Measurements from ENCODE around the gene JKAMP. TPM values are rescaled to one million over a fixed set of nuclear protein-coding genes. Genes with fewer than 3 reads are reported as not detected.

The JKAMP gene
- total RNA-seq, 4 donors from 2014 or later, result 24.8 to 70.4 (median 59.8) TPM

DNA sequence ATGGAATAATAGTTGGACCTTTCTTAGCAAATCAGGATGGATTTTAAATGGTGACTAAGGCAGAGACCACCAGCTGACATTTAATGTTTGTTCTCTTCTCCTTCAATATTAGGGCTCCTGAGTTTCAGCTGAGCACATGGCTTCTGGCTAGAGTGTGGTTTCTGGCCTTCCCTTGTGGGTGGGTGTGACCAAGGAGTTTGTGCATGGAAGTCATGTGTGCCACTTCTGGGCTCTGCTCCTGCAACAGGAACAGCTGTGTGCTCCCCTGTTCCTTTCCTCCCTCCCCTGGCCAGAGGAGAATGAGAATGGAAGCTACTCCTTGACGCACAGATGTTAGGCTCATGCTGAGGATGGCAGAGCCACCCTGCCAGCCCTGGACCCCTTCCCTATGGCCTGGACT is 48.1 kb downstream of the JKAMP start:
- TF ChIP-seq CTCF (IDR thresholded peaks at IDR 0.05), result no peak
- no peak for TF ChIP-seq POLR2A (IDR thresholded peaks at IDR 0.05)

DNA sequence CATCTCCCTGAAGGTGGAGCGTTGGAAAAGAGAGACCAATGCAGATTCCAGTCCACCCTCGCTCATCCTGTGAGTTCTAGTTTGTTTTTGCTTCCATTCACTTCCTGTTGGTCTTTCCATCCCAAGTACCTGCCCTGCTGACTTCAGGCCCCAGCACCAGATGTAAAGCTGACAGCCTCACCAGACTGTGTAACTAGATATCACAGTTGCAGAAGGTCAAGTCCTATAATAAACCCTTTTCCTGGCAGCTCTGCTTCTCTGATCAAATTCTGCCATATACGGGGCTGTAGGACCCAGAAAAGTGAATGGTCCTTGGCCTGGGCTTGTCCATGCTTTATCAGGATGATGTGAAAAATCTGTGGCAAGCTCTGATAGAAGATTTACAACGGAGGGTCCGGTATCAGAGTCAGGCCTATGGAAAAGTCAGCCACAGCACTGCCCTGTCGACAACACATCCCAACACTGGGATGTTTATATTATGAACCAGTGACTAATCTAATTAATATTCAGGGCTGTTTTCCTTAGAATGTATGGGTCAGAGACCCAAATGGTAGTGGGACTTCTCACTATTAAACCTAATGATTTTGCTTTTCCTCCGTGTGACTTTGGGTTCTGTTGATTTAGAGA is 50.2 kb downstream of the JKAMP start:
- H3K9me3 ChIP-seq, result no peaks in the 10 kb centered on the region
- no peak for TF ChIP-seq CTCF (IDR thresholded peaks at IDR 0.05)
- no peaks in the 10 kb centered on the region for H3K27me3 ChIP-seq
- no peak for DNase-seq
- H3K4me1 ChIP-seq, result no peaks in the 10 kb centered on the region
- H3K27ac ChIP-seq, result no peak overlapping the region
- no peak overlapping the region for H3K4me3 ChIP-seq
- H3K36me3 ChIP-seq, result no peaks in the 10 kb centered on the region

More for the DNA sequence above, 48.1 kb downstream of the JKAMP start:
- Histone ChIP-seq H3K9me3 (no peaks in the 10 kb centered on the region), H3K27me3 (no peaks in the 10 kb centered on the region), H3K4me3 (no peak overlapping the region), H3K36me3 (no peaks in the 10 kb centered on the region), H3K27ac (no peak overlapping the region), H3K4me1 (no peaks in the 10 kb centered on the region)
- DNase-seq, result no peak

GRCh38 chr14:59537476-59537875 is 53.2 kb downstream of the JKAMP start:
- H3K36me3 ChIP-seq, result no peaks in the 10 kb centered on the region
- no peaks in the 10 kb centered on the region for H3K9me3 ChIP-seq
- H3K4me3 ChIP-seq, result no peak overlapping the region
- no peaks in the 10 kb centered on the region for H3K4me1 ChIP-seq
- TF ChIP-seq POLR2A (IDR thresholded peaks at IDR 0.05), result no peak
- no peak for TF ChIP-seq CTCF (IDR thresholded peaks at IDR 0.05)
- no peak overlapping the region for H3K27ac ChIP-seq
- no peaks in the 10 kb centered on the region for H3K27me3 ChIP-seq
- DNase-seq, result no peak

- Histone ChIP-seq H3K9me3 (no peaks in the 10 kb centered on the region), H3K4me1 (no peaks in the 10 kb centered on the region), H3K27ac (no peak overlapping the region), H3K4me3 (no peak overlapping the region), H3K27me3 (no peaks in the 10 kb centered on the region), H3K36me3 (no peaks in the 10 kb centered on the region)
- no peak for DNase-seq
- no peak for TF ChIP-seq CTCF (IDR thresholded peaks at IDR 0.05)
- TF ChIP-seq POLR2A (IDR thresholded peaks at IDR 0.05), result no peak
These were observed 54.6 kb downstream of the JKAMP start for GRCh38 chr14:59538936-59539335.

GRCh38 chr14:59540852-59541251 is 56.5 kb downstream of the JKAMP start:
- H3K27me3 ChIP-seq, result no peaks in the 10 kb centered on the region
- TF ChIP-seq POLR2A (IDR thresholded peaks at IDR 0.05) (no peak), CTCF (IDR thresholded peaks at IDR 0.05) (no peak)
- H3K4me3 ChIP-seq, result no peak overlapping the region
- no peak for DNase-seq
- no peaks in the 10 kb centered on the region for H3K36me3 ChIP-seq
- no peak overlapping the region for H3K27ac ChIP-seq
- H3K9me3 ChIP-seq, result no peaks in the 10 kb centered on the region
- no peaks in the 10 kb centered on the region for H3K4me1 ChIP-seq

DNA sequence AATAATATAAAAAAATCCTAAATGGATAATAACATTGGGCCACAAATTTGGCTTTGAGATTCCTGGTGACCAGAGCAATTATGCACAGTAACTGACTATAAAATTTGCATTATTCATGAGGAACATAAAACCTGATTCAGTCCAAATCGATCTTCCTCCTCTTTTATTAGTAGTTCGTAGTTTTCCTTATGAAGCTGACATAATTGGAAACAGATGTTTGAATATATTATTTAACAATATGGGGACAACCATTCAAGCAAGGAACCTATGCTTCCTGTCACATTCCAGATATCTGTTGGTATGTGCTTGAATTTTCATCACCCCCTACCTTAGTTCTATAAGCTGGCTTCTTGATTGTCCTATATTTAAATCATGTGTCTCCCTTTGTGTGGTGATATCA is 57.4 kb downstream of the JKAMP start:
- TF ChIP-seq POLR2A (IDR thresholded peaks at IDR 0.05), result no peak
- no peak for TF ChIP-seq CTCF (IDR thresholded peaks at IDR 0.05)
- Histone ChIP-seq H3K27ac (no peak overlapping the region), H3K9me3 (no peaks in the 10 kb centered on the region), H3K27me3 (no peaks in the 10 kb centered on the region), H3K36me3 (no peaks in the 10 kb centered on the region), H3K4me3 (no peak overlapping the region), H3K4me1 (no peaks in the 10 kb centered on the region)
- no peak for DNase-seq
